Endometrium (tissue), 2 donors: ENCODE results near the gene SNHG17.

Source experiments
- FAIRE-seq: peaks from 2 replicates; lab custom pipeline; 2012; peaks lifted over from hg19 to GRCh38; lab: Jason Lieb, UNC
- donor health status: control.
- donor health status: control.

SNHG17 gene

GRCh38 chr20:38372806-38373205 lies 62.3 kb downstream of the SNHG17 start:
- FAIRE-seq: no peak
